ENCODE data around the gene GPC3.

DNA sequence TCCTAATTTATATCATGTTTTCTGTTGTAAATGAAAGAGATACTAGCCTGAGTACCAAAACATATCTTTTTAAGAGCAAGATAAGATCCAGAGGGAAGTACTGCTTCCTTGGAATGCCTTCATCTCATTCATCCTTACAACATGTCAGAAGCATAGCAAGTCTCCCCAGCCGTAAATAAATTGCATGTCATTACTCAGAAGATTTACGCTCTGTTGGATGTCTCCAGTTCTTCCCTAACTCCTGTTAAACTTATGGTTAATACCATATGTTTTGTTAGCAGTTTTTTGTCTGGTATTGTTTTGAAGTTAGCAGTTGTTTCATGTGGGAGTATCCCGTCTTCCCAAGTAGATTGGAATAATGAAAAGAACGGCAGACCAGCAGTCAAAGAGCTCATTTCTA, 7.5 kb upstream of the GPC3 start:
- TF ChIP-seq RAD21 (IDR thresholded peaks at IDR 0.05; ENCODE audit: low read length) (no peak), EZH2phosphoT487 (IDR thresholded peaks at IDR 0.05; ENCODE audit: borderline replicate concordance, low read depth) (no peak)

All from SK-N-SH (cell line).